IMR-90 (cell line): ENCODE measurements around the gene KIF13A. TPM values are rescaled to one million over a fixed set of nuclear protein-coding genes. Genes with fewer than 3 reads are reported as not detected.
"Not testable (repeated sequence)": the region's sequence is repeated elsewhere in the genome, so short reads cannot be mapped to it uniquely, and the experiment has no call there.

Experiments
- ATAC-seq: fragments of 200-7000 bp; cut with Tn5 transposase; 2 replicates; pipeline ENCODE4 v1.9.1; 2020; ENCODE audit warnings: low read depth, mild to moderate bottlenecking, moderate library complexity
- BruUV-seq: library from RNA; stranded (reverse); fragments of 400-500 nt; replicated peaks from 2 replicates; lab custom pipeline; 2021; lab: Mats Ljungman, UMichigan
- CTCF ChIA-PET: fragments of 300-600 bp; formaldehyde crosslinking; extraction: SDS; loops from one replicate; lab custom pipeline; 2021; ENCODE audit warnings: antibody characterized with exemption; lab: Yijun Ruan, JAX
- POLR2A ChIA-PET: fragments of 300-600 bp; sonication (Branson Sonifier 250); formaldehyde crosslinking; loops from one replicate; lab custom pipeline; 2022; ENCODE audit warnings: antibody characterized with exemption; ENCODE audit not compliant: unreplicated experiment; lab: Charles Lee
- DNase-seq: peaks from one replicate; pipeline ENCODE4 v3.0.0; 2013
- H2AFZ ChIP-seq: replicated peaks from 2 replicates; pipeline ENCODE3; 2013; ENCODE audit warnings: low read length, mild to moderate bottlenecking; ENCODE audit not compliant: poor library complexity
- H2AK5ac ChIP-seq: 2 replicates; pipeline ENCODE4 v1.6.1; 2013; ENCODE audit warnings: low read depth, low read length, inconsistent platforms
- H2AK9ac ChIP-seq: replicated peaks from 2 replicates; pipeline ENCODE3; 2013; ENCODE audit warnings: mild to moderate bottlenecking, low read depth, low read length, moderate library complexity; ENCODE audit not compliant: poor library complexity
- H2BK120ac ChIP-seq: 2 replicates; pipeline ENCODE4 v1.6.1; 2013; ENCODE audit warnings: low read depth, low read length, inconsistent platforms
- H2BK15ac ChIP-seq: 3 replicates; pipeline ENCODE4 v1.6.1; 2013; ENCODE audit warnings: low read depth, low read length, inconsistent platforms
- H2BK20ac ChIP-seq: 2 replicates; pipeline ENCODE4 v1.6.1; 2013; ENCODE audit warnings: low read depth, mild to moderate bottlenecking, inconsistent platforms, low read length, moderate library complexity
- H2BK5ac ChIP-seq: 2 replicates; pipeline ENCODE4 v1.6.1; 2013; ENCODE audit warnings: mild to moderate bottlenecking, low read depth, low read length, inconsistent platforms; ENCODE audit not compliant: poor library complexity, severe bottlenecking
- H3K14ac ChIP-seq: replicated peaks from 2 replicates; pipeline ENCODE4 v1.6.1; 2013; ENCODE audit warnings: low read depth, low read length, inconsistent platforms
- H3K18ac ChIP-seq: 2 replicates; pipeline ENCODE4 v1.6.1; 2013; ENCODE audit warnings: low read depth, low read length, control low read depth
- H3K23ac ChIP-seq: 2 replicates; pipeline ENCODE4 v1.6.1; 2013; ENCODE audit warnings: low read depth, low read length, inconsistent platforms
- H3K27ac ChIP-seq: 2 replicates; pipeline ENCODE4 v1.5.1; 2013; ENCODE audit warnings: mild to moderate bottlenecking, control low read depth, low read length; ENCODE audit not compliant: insufficient read depth
- H3K27me3 ChIP-seq: 2 replicates; pipeline ENCODE4 v1.6.1; 2013; ENCODE audit warnings: low read length; ENCODE audit not compliant: control insufficient read depth, insufficient read depth
- H3K36me3 ChIP-seq: 2 replicates; pipeline ENCODE4 v1.6.1; 2013; ENCODE audit warnings: low read length, mixed read lengths; ENCODE audit not compliant: control insufficient read depth, insufficient read depth
- H3K4ac ChIP-seq: 2 replicates; pipeline ENCODE4 v1.6.1; 2013; ENCODE audit warnings: low read depth, low read length, inconsistent platforms
- H3K4me1 ChIP-seq: 2 replicates; pipeline ENCODE4 v1.6.1; 2013; ENCODE audit warnings: low read length, mixed read lengths; ENCODE audit not compliant: control insufficient read depth, insufficient read depth
- H3K4me2 ChIP-seq: 2 replicates; pipeline ENCODE4 v1.6.1; 2013; ENCODE audit warnings: low read depth, mild to moderate bottlenecking, control low read depth, low read length, moderate library complexity
- H3K4me3 ChIP-seq: 2 replicates; pipeline ENCODE4 v1.5.1; 2013; ENCODE audit warnings: low read depth, mild to moderate bottlenecking, control low read depth, low read length, moderate library complexity; ENCODE audit not compliant: insufficient read depth
- H3K56ac ChIP-seq: 2 replicates; pipeline ENCODE4 v1.6.1; 2013; ENCODE audit warnings: low read length, inconsistent platforms; ENCODE audit not compliant: insufficient read depth; ENCODE audit errors: extremely low read depth
- H3K79me1 ChIP-seq, 2 experiments: 2 replicates each; pipeline ENCODE4 v1.6.1; 2013; ENCODE audit warnings: low read length in 2 of 2, inconsistent platforms in 1 of 2, low read depth in 1 of 2
- H3K9ac ChIP-seq: 2 replicates; pipeline ENCODE4 v1.6.1; 2013; ENCODE audit warnings: low read depth, low read length, control low read depth
- H3K9me1 ChIP-seq: 2 replicates; pipeline ENCODE4 v1.6.1; 2013; ENCODE audit warnings: low read length, inconsistent platforms; ENCODE audit not compliant: insufficient read depth
- H3K9me3 ChIP-seq: 2 replicates; pipeline ENCODE4 v1.6.1; 2013; ENCODE audit warnings: low read length; ENCODE audit not compliant: control insufficient read depth, insufficient read depth
- H4K20me1 ChIP-seq: 2 replicates; pipeline ENCODE4 v1.6.1; 2013; ENCODE audit warnings: low read length, inconsistent platforms; ENCODE audit not compliant: insufficient read depth
- H4K5ac ChIP-seq: 2 replicates; pipeline ENCODE4 v1.6.1; 2013; ENCODE audit warnings: mild to moderate bottlenecking, low read depth, low read length, control low read depth
- H4K8ac ChIP-seq, 2 experiments: 2 replicates each; pipeline ENCODE4 v1.6.1; 2013; ENCODE audit warnings: low read depth in 2 of 2, low read length in 2 of 2, control low read depth in 1 of 2, inconsistent platforms in 1 of 2
- H4K91ac ChIP-seq: 2 replicates; pipeline ENCODE4 v1.6.1; 2013; ENCODE audit warnings: low read depth, low read length, inconsistent platforms; ENCODE audit not compliant: insufficient read depth
- WGBS, 2 experiments: methylation state at CpG; one replicate each; pipeline versions ENCODE4 v1.1.5 to v1.1.7; 2013; ENCODE audit warnings: missing lambda C conversion rate in 2 of 2; ENCODE audit not compliant: insufficient read length in 1 of 2; ENCODE audit errors: extremely low coverage in 2 of 2; 5-methylcytosine and 5-hydroxymethylcytosine counted together
- dilution Hi-C: fragments of 300-500 bp; cut with HindIII; formaldehyde crosslinking; loops from one replicate; pipeline ENCODE4 v1.14.3; 2018; ENCODE audit warnings: low sequenced_read_pairs; ENCODE audit not compliant: unreplicated experiment
- in situ Hi-C: fragments of 300-500 bp; cut with MboI; formaldehyde crosslinking; loops from 3 replicates; pipeline ENCODE4 v1.14.3; 2019; ENCODE audit warnings: low sequenced_read_pairs, inconsistent platforms, mixed read lengths
- intact Hi-C: fragments of 100-400 bp; cut with micrococcal nuclease; formaldehyde crosslinking; loops from 2 replicates; pipeline ENCODE4 v1.10.0; 2022
- polyA plus RNA-seq, 3 experiments: library from polyadenylated mRNA; depleted of rRNA; stranded (reverse); fragments of >200 nt; gene quantifications; 2 replicates each; pipeline ENCODE4 v1.2.3, GENCODE V29; 2012; ENCODE audit warnings: low replicate concordance in 1 of 3
- total RNA-seq: library from RNA; depleted of rRNA; stranded (reverse); fragments of >200 nt; gene quantifications from 2 replicates; pipeline ENCODE4 v1.2.3, GENCODE V29; 2012

KIF13A gene
- total and polyA plus RNA-seq, 2 of the 4 experiments (the other 2 are of a cell fraction), result 23.3 to 51.8 TPM

GRCh38 chr6:18020545-18020944 lies 33.1 kb upstream of the KIF13A start:
- H3K23ac ChIP-seq, H3K79me1 ChIP-seq, H3K4ac ChIP-seq, H3K36me3 ChIP-seq, intact Hi-C loops, H4K91ac ChIP-seq, H2BK120ac ChIP-seq, H3K56ac ChIP-seq, H2AFZ ChIP-seq, H3K9ac ChIP-seq, in situ Hi-C loops, dilution Hi-C loops, H3K14ac ChIP-seq, H3K4me1 ChIP-seq, H3K9me1 ChIP-seq, H2BK5ac ChIP-seq, H3K4me3 ChIP-seq, H3K18ac ChIP-seq, H2AK9ac ChIP-seq, H2AK5ac ChIP-seq, H3K27me3 ChIP-seq, H3K9me3 ChIP-seq, BruUV-seq, POLR2A ChIA-PET, DNase-seq, H4K8ac ChIP-seq, H3K4me2 ChIP-seq, H4K5ac ChIP-seq, H2BK20ac ChIP-seq, H4K20me1 ChIP-seq, ATAC-seq, H3K27ac ChIP-seq, H2BK15ac ChIP-seq: not testable (repeated sequence)
- 70% methylated on average over 1 of the region's 5 CpGs; no CpG with 5 or more reads in 1 of the 2 experiments for WGBS, 2 experiments
- CTCF ChIA-PET, result interaction anchor here (0.8 kb wide), 1 partner anchor 9 kb away, joined by 3 read pairs; no protein-coding TSS in a partner anchor
